DMS 273 treated with DMSO at 0.1 percent for 48 hours (cell line): ENCODE data around the gene CNPY3.

Experiments used
- DNase-seq: peaks from one replicate; lab custom pipeline; 2025; lab: John Stamatoyannopoulos, UW

Gene CNPY3

GRCh38 chr6:42960243-42961019, 31.2 kb downstream of the CNPY3 start, which contains the start of gene GNMT:
Gene GNMT (plus strand): TSS chr6:42960754. CDS start chr6:42960768, 14 bp downstream.
- DNase-seq = peak; percentile 25

GRCh38 chr6:42961020-42961470, 31.8 kb downstream of the CNPY3 start:
- DNase-seq = no peak

GRCh38 chr6:42962096-42962495, 32.8 kb downstream of the CNPY3 start:
- no peak for DNase-seq

GRCh38 chr6:42962502-42963178, 33.4 kb downstream of the CNPY3 start:
- peak; percentile 91 for DNase-seq

GRCh38 chr6:42963179-42963854, 34.0 kb downstream of the CNPY3 start:
- no peak for DNase-seq

- DNase-seq = peak; percentile 67
These were observed 34.8 kb downstream of the CNPY3 start for GRCh38 chr6:42963855-42964605.

- DNase-seq = no peak
These were observed 37.3 kb downstream of the CNPY3 start for GRCh38 chr6:42966571-42966970.

GRCh38 chr6:42967228-42967627, 37.9 kb downstream of the CNPY3 start:
- no peak for DNase-seq

GRCh38 chr6:42968126-42968701, 38.9 kb downstream of the CNPY3 start:
- DNase-seq = no peak

- DNase-seq = no peak
These were observed 39.5 kb downstream of the CNPY3 start for GRCh38 chr6:42968783-42969182.

GRCh38 chr6:42969431-42969830, 40.2 kb downstream of the CNPY3 start:
- no peak for DNase-seq

- no peak for DNase-seq
These were observed 40.7 kb downstream of the CNPY3 start for GRCh38 chr6:42969934-42970333.

GRCh38 chr6:42970871-42971612, 41.8 kb downstream of the CNPY3 start:
- DNase-seq = no peak

GRCh38 chr6:42971746-42972327, 42.6 kb downstream of the CNPY3 start:
- DNase-seq = no peak

GRCh38 chr6:42973926-42974325, 44.6 kb downstream of the CNPY3 start:
- no peak for DNase-seq

GRCh38 chr6:42974919-42975505, 45.7 kb downstream of the CNPY3 start:
- no peak for DNase-seq

GRCh38 chr6:42978487-42978838, 49.2 kb downstream of the CNPY3 start:
- no peak for DNase-seq

GRCh38 chr6:42978839-42979522, 49.7 kb downstream of the CNPY3 start, which contains the start of gene PEX6:
Gene PEX6 (minus strand): TSS chr6:42979181. CDS start chr6:42979150, 31 bp downstream.
- DNase-seq = peak; percentile 81

- DNase-seq = peak; percentile 55
These were observed 50.4 kb downstream of the CNPY3 start for GRCh38 chr6:42979523-42980177.
